ENCODE data around the gene KNTC1.
"Not testable (repeated sequence)": the region's sequence is repeated elsewhere in the genome, so short reads cannot be mapped to it uniquely, and the experiment has no call there.

The KNTC1 gene

GRCh38 chr12:122526683-122527477 is at the start of gene KNTC1, which contains the start of gene RSRC2:
Gene KNTC1, plus strand, starts transcription at chr12:122527249. Its CDS starts 2,815 bp downstream, at chr12:122530064.
Gene RSRC2, minus strand, starts transcription at chr12:122526936. Its CDS starts 83 bp downstream, at chr12:122526853.
- peak; percentile 100 for DNase-seq

GRCh38 chr12:122480753-122481152 is 46.3 kb upstream of the KNTC1 start:
- DNase-seq = no peak

GRCh38 chr12:122481861-122482260 is 45.2 kb upstream of the KNTC1 start:
- DNase-seq = peak; percentile 50

GRCh38 chr12:122483969-122484368 is 43.1 kb upstream of the KNTC1 start:
- DNase-seq = no peak

- DNase-seq = not testable (repeated sequence)
These were observed 42.7 kb upstream of the KNTC1 start for GRCh38 chr12:122484385-122484784.

DNA sequence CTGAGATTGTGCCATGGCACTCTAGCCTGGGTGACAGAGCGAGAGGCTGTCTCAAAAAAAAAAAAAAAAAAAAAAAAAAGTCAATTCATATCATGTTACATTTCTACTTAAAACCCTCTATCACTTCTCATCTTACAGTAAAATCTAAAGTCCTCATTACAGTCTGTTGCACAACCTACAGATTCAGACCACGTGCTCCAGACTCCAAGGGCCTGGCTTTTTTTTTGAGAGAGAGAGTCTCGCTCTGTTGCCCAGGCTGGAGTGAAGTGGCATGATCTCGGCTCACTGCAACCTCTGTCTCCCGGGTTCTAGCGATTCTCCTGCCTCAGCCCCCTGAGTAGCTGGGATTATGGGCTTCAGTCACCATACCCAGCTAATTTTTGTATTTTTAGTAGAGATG is 40.7 kb upstream of the KNTC1 start:
- not testable (repeated sequence) for DNase-seq

- no peak for DNase-seq
These were observed 40.1 kb upstream of the KNTC1 start for GRCh38 chr12:122486805-122487426.

DNA sequence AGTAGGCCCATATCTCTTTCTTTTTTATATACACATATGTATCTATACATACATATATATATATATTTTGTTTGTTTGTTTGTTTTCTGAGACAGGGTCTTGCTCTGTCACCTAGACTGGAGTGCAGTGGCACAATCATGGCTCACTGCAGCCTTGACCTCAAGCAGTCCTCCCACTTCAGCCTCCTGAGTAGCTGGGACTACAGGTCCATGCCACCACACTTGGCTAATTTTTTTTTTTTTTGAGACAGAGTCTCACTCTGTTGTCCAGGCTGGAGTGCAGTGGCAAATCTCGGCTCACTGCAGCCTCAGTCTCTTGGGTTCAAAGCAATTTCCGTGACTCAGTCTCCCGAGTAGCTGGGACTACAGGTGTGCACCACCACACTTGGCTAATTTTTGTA is 39.2 kb upstream of the KNTC1 start:
- DNase-seq = not testable (repeated sequence)

DNA sequence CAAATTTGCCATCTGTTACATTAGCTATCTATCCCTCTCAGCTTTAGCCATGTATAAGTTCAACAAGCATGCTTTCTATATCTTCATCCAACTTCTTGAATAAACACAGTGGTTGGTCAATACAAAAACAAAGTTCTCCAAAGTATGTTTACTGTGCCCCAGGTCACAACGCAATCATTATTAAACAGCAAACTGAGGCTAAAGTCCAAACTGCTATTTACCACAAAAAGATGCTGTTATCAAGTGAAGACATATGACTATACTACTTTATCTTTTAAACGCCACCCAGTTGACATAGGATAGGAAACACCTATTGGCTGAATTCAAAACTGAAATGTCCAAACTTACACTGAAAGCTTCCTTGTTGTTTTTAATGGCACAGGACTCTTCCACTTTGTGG is 38.0 kb upstream of the KNTC1 start:
- no peak for DNase-seq

GRCh38 chr12:122491991-122492390 is 35.1 kb upstream of the KNTC1 start:
- DNase-seq = peak; percentile 56

- DNase-seq = not testable (repeated sequence)
These were observed 33.8 kb upstream of the KNTC1 start for GRCh38 chr12:122493222-122493621.

GRCh38 chr12:122495258-122495657 is 31.8 kb upstream of the KNTC1 start:
- no peak for DNase-seq

DNA sequence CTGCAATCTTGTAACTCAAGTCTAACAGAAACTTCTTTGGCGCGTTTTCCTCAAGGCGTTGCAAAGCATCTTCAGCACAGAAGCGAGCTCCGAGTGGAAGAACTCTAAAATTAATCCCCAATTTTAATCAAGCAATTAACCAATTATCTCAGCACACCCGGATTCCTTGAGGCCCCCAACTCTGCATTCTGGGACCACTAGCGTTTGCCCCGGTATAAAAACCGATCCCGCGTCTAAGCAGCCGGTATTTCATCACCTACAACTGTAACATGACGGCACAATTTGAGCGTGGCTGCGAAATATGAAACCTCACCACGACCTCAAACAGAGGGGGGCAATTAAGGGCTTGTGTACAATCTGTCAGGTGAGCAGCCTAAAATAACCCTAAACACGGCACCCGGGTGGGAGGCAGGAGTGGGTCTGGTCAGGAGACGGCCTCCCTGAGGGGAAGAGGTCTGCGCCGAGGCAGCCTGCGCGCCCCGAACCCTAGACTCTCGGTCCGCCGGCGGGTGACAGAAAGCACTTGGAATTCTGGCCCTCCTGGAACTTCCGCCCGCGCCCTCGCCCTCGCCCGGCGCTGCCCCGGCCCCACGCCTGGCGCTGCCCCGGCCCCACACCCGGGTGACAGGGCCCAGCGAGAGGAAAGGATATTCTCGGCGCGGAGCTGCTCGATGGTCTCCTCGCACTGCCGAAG is 26.9 kb upstream of the KNTC1 start:
- DNase-seq = peak; percentile 57

DNA sequence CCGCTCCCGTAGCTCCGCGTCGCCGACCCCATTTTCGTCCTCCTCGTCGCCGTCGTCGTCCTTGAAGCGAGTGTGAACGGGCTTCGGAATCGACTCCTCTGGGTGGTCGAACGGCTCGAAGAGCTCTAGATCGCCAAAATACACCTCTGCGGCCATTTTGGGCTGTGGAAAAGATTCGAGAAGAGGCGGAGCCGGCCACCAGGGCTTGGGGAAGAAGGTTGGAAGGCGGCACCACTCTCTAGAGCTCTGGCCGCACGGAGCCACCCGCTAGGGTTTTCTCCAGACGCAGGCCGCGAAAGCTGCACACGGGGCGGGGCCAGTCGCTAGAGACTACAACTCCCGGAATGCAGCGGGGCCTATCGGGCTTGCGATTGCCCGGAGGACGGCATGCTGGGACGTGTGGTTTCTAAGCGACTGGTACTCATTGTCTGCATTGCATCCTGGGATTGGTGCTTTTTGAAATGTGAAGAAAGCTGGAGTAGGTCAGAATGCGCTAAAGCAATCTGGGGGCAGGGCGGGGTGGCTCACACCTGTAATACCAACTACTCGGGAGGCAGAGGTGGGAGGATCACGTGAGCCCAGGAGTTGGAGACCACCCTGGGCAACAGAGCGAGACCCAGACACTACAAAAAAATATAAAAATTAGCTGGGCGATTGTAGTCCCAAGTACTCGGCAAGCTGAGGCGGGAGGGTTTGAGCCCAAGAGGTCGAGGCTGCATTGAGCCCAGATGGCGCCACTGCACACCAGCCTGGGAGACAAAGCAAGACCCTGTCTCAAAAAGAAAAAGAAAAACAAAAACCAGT is 26.2 kb upstream of the KNTC1 start, which contains the start of gene ZCCHC8:
Gene ZCCHC8, minus strand, starts transcription at position 248 of the 804 bp plus-strand sequence. Its CDS starts 92 bp downstream, at position 156.
- peak; percentile 98 for DNase-seq

DNA sequence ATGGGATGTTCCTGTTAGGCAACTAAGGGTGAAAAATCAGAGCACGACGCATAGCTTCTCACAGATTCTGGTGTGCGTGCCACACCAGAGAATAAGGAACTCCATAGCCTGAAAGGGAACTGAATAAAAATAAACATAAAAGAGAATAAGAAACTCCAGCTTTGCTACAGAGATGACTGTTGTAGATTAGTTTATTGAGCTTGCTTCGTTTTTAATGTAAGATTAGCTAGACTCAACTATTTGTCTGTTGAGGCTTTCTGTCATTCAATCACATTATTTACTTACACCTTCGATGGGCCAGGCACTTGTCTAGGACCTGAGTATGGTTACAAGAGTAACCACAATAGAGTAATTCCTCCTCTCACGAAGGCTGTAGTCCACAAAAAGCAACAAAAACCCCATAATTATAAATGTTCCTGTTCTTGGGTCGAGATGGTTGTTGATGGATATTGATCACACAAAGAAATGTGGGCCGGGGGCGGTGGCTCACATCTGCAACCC is 25.5 kb upstream of the KNTC1 start:
- no peak for DNase-seq

GRCh38 chr12:122503147-122503751 is 23.8 kb upstream of the KNTC1 start:
- no peak for DNase-seq

DNA sequence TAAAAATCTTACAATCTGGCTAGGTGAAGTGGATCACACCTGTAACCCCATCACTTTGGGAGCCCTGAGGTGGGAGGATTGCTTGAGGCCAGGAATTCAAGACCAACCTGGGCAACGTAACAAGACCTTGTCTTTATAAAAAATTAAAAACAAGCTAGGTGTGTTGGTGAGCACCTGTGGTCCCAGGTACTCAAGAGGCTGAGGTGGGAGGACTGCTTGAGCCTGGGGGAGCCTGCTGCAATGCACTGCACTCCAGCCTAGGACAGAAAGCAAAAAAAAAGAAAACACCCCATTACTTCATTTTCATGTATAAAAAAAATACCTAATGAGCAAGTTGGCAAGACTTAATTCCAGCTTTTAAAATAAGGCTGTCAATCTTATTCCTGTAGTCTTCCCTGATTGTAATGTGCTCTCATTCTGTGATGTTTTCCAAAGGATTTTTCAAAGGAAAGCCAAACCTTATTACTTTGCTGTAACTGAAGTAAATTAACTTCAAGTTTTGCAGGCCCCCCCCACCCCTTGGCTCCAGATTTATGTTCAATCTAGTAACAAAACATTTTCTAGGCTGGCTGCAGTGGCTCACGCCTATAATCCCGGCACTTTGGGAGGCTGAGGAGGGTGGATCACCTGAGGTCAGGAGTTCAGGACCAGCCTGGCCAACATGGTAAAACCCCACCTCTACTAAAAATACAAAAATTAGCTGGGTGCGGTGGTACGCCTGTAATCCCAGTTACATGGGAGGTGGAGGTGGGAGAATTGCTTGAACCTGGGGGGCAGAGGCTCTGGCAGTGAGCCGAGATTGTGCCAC is 23.1 kb upstream of the KNTC1 start:
- DNase-seq = no peak

GRCh38 chr12:122505419-122506051 is 21.5 kb upstream of the KNTC1 start:
- DNase-seq = no peak

GRCh38 chr12:122506393-122506938 is 20.6 kb upstream of the KNTC1 start:
- no peak for DNase-seq

- no peak for DNase-seq
These were observed 18.9 kb upstream of the KNTC1 start for GRCh38 chr12:122508163-122508562.
